Left lung (tissue), 10 donors: ENCODE data around the gene SCUBE1. TPM values are rescaled to one million over a fixed set of nuclear protein-coding genes. Genes with fewer than 3 reads are reported as not detected.

Experiments used
- ATAC-seq: fragments of 200-7000 bp; cut with Tn5 transposase; one replicate; pipeline ENCODE4 v1.9.1; 2020; ENCODE audit warnings: moderate library complexity
- DNase-seq, 4 donors: peaks; one replicate each; pipeline ENCODE4 v3.0.0-alpha.2; 2013 to 2020
- H3K27ac ChIP-seq, 2 donors: fragments of 200-600 bp; sonication (generic) in 1 of 2; one replicate each; pipeline versions ENCODE4 v1.5.0 to v1.8.0; 2020 to 2021
- H3K27me3 ChIP-seq, 2 donors: fragments of 200-600 bp; sonication (generic) in 1 of 2; one replicate each; pipeline versions ENCODE4 v1.5.0 to v1.8.0; 2020 to 2021
- H3K36me3 ChIP-seq, 2 donors: fragments of 200-600 bp; sonication (generic) in 1 of 2; one replicate each; pipeline versions ENCODE4 v1.5.0 to v1.8.0; 2020 to 2021
- H3K4me1 ChIP-seq, 2 donors: fragments of 200-600 bp; one replicate each; pipeline ENCODE4 v1.8.0; 2021
- H3K4me3 ChIP-seq, 2 donors: fragments of 200-600 bp; sonication (generic) in 1 of 2; one replicate each; pipeline versions ENCODE4 v1.5.0 to v1.8.0; 2020 to 2021; ENCODE audit warnings: mild to moderate bottlenecking in 1 of 2
- H3K9me3 ChIP-seq, 2 donors: fragments of 200-600 bp; sonication (generic) in 1 of 2; one replicate each; pipeline versions ENCODE4 v1.5.0 to v1.8.0; 2020 to 2021
- CTCF ChIP-seq, 2 donors: fragments of 200-600 bp; sonication (generic) in 1 of 2; IDR thresholded peaks; one replicate each; pipeline versions ENCODE4 v1.5.0 to v1.8.0; 2021; ENCODE audit warnings: antibody characterized with exemption in 2 of 2
- intact Hi-C, 2 donors: fragments of 100-400 bp; cut with DNase I; formaldehyde crosslinking; loops; one replicate each; pipeline versions ENCODE4 v1.11.2 to v1.14.2; 2022
- polyA plus RNA-seq, 6 donors: library from polyadenylated mRNA; unstranded; fragments of 120-200 nt; gene quantifications; one replicate each; pipeline ENCODE4 v1.2.1, GENCODE V29; 2013; ENCODE audit not compliant: insufficient read length in 6 of 6
- total RNA-seq, 2 donors: library from RNA; stranded (reverse); fragmentation: NEBNext Ultra II Directional; extraction: Animal tissue kit (Norgen Biotek cat#: 25700); gene quantifications; one replicate each; pipeline ENCODE4 v1.2.1, GENCODE V29; 2021
- donor health status: DM: no; HTN: yes; CAD: no.
- donor health status: DM: no; HTN: no; CAD: no.

The SCUBE1 gene
- total and polyA plus RNA-seq, 8 donors, result 1.1 to 5.0 (median 2.0) TPM

DNA sequence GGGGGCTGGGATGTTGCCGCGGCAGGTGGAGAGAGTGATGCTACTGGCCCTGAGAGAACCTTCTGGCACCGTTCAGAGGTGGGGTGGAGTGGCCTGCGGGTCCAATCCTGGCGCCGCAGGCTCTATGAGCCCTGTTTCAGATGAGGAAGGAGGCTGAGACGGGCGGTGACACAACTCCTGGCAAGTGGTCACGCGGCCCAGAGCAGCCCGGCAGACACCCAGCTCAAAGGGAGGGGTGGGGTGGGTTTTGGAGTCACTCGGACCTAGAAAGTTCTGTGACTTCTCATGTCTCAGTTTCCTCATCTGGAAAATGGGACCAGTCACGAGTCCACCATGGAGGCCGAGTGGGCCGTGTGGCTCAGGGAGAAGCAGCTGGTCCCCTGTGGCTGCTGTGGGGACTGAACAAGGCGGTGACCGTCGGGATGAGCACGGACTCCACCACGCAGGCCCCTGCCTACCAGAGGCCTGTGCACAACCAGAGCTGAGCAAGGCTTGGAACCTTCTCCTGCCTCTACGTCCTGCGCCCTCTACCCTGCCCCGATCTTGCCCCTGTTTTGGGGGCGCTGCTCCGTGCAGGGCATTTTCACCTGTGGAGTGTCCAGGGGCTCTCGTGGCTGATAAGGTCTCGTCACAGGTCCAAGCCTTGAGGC, 188.2 kb downstream of the SCUBE1 start:
- ATAC-seq, result no peak
- peak overlapping the region in 1 of 2 donors; percentile 64 for H3K4me3 ChIP-seq
- intact Hi-C loops, result no loop called here

DNA sequence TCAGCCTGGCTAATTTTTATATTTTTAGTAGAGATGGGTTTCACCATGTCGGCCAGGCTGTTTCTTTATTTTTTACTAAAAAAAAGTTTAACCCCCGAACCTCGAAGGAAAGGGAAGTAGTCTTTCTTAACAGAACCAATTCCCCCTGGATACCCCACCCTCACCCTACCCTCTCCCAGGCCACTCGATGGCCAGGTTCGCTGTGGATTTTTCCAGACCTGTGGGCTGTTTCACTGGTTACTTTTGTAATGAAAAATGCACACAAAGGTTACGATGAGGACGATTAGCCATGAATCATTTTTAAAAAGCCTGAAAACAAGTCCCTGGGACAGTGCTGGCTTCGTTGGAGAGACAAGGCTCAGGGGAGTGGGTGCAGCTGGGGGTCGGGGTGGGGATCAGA, 189.3 kb downstream of the SCUBE1 start:
- no peak for TF ChIP-seq CTCF (IDR thresholded peaks at IDR 0.05)

More for the DNA sequence above, 188.2 kb downstream of the SCUBE1 start:
- TF ChIP-seq CTCF (IDR thresholded peaks at IDR 0.05), result no peak
- DNase-seq, result peak in 2 of 4 donors; percentile 86 to 94
- Histone ChIP-seq H3K27ac (peak overlapping the region in 1 of 2 donors; percentile 80), H3K36me3 (peaks cover 0 to 32% of the 10 kb centered on the region in 2 donors), H3K27me3 (no peaks in the 10 kb centered on the region), H3K9me3 (no peaks in the 10 kb centered on the region), H3K4me1 (peaks cover 0 to 87% of the 10 kb centered on the region in 2 donors)

DNA sequence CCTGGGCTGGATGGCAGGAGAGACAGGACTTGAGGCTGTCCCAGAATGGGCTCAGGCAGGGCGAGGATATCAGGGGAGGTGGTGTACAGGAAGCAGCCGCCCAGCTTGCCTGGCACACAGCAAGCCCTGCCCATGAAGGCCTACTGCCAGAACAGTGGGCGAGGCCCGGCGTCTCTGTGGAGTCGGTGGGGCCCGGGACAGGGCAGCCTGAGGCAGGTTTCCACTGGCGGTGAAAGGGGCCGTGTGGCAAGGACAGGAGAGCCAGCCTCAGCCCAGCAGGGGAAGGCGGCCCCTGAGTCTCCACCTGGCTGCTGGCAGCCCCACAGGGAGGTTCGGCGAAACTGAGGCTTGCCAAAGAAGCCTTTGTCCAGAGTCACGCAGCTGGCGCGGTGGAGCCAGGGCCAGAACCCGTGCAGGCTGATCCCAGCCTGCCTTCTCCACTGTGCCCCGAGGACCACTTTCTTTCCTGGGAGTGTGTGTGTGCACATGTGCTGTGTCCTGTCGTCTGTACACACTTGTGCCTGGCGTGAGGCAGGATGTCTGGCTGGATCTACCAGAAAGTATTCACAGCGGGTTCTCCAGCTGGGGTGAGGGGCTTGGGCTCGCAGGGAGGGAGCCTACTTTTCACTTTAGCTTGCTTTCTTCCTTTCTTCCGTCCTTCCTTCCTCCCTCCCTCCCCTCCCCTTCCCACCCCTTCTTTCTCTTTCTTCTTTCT, 190.7 kb downstream of the SCUBE1 start:
- DNase-seq, result peak; percentile 19 to 94 (median 62)
- peak; percentile 84 for ATAC-seq
- peak overlapping the region; percentile 64 to 97 for H3K4me3 ChIP-seq

More for the DNA sequence above, 189.3 kb downstream of the SCUBE1 start:
- no peak for DNase-seq
- intact Hi-C loops, result no loop called here
- no peaks in the 10 kb centered on the region for H3K27me3 ChIP-seq
- peaks cover 0 to 21% of the 10 kb centered on the region in 2 donors for H3K36me3 ChIP-seq
- H3K27ac ChIP-seq, result peak overlapping the region in 1 of 2 donors; percentile 80
- peaks cover 0 to 84% of the 10 kb centered on the region in 2 donors for H3K4me1 ChIP-seq
- peak overlapping the region in 1 of 2 donors; percentile 64 for H3K4me3 ChIP-seq
- H3K9me3 ChIP-seq, result no peaks in the 10 kb centered on the region
- ATAC-seq, result no peak

GRCh38 chr22:43152003-43152356, 191.2 kb downstream of the SCUBE1 start:
- peak; percentile 5 for ATAC-seq
- Histone ChIP-seq H3K9me3 (no peaks in the 10 kb centered on the region), H3K4me3 (peak overlapping the region; percentile 64 to 97), H3K36me3 (peaks cover 0 to 18% of the 10 kb centered on the region in 2 donors), H3K27me3 (no peaks in the 10 kb centered on the region), H3K4me1 (peaks cover 0 to 82% of the 10 kb centered on the region in 2 donors), H3K27ac (peak overlapping the region; percentile 77 to 95)
- no peak for TF ChIP-seq CTCF (IDR thresholded peaks at IDR 0.05)
- intact Hi-C loops, result no loop called here
- no peak for DNase-seq

More for the DNA sequence above, 190.7 kb downstream of the SCUBE1 start:
- no peak for TF ChIP-seq CTCF (IDR thresholded peaks at IDR 0.05)
- Histone ChIP-seq H3K36me3 (peaks cover 0 to 18% of the 10 kb centered on the region in 2 donors), H3K27me3 (no peaks in the 10 kb centered on the region), H3K9me3 (no peaks in the 10 kb centered on the region), H3K27ac (peak overlapping the region; percentile 77 to 95), H3K4me1 (peaks cover 0 to 85% of the 10 kb centered on the region in 2 donors)
- intact Hi-C loops, result no loop called here
